Pancreas (tissue), 10 donors: ENCODE data around the gene IMPDH1. TPM values are rescaled to one million over a fixed set of nuclear protein-coding genes. Genes with fewer than 3 reads are reported as not detected.

ENCODE experiments used
- ATAC-seq, 4 donors: fragments of 200-7000 bp; cut with Tn5 transposase; one replicate each; pipeline versions ENCODE4 v1.8.0 to v1.9.1; 2020; ENCODE audit warnings: mild to moderate bottlenecking in 4 of 4, moderate library complexity in 4 of 4
- DNase-seq, 6 donors: peaks; one replicate each; pipeline ENCODE4 v3.0.0-alpha.2; 2020
- FAIRE-seq: peaks from 2 replicates; lab custom pipeline; 2012; peaks lifted over from hg19 to GRCh38; lab: Jason Lieb, UNC
- H3K27ac ChIP-seq, 4 donors: fragments of 200-600 bp; sonication (generic); 1 replicate in 3 of 4; 2 replicates in 1 of 4; pipeline versions ENCODE4 v1.5.0 to v1.8.0; 2020
- H3K27me3 ChIP-seq, 4 donors: fragments of 200-600 bp; one replicate each; pipeline ENCODE4 v1.8.0; 2021
- H3K36me3 ChIP-seq, 3 donors: fragments of 200-600 bp; sonication (generic) in 1 of 3; one replicate each; pipeline versions ENCODE4 v1.5.0 to v1.8.0; 2020 to 2021
- H3K4me1 ChIP-seq, 3 donors: fragments of 200-600 bp; one replicate each; pipeline ENCODE4 v1.8.0; 2021
- H3K4me3 ChIP-seq, 4 donors: fragments of 200-600 bp; sonication (generic) in 2 of 4; one replicate each; pipeline versions ENCODE4 v1.5.0 to v1.8.0; 2020 to 2021
- H3K9me3 ChIP-seq, 4 donors: fragments of 200-600 bp; one replicate each; pipeline ENCODE4 v1.8.0; 2021
- WGBS, 2 donors: extraction: QIAGEN DNeasy Blood & Tissue Kit; methylation state at CpG; one replicate each; pipeline ENCODE4 v1.1.7; 2013; 5-methylcytosine and 5-hydroxymethylcytosine counted together
- intact Hi-C, 3 donors: fragments of 100-400 bp; cut with DNase I; formaldehyde crosslinking; loops; one replicate each; pipeline versions ENCODE4 v1.11.1 to v1.14.2; 2022
- polyA plus RNA-seq, 2 donors: library from polyadenylated mRNA; stranded (reverse); fragments of 200-250 nt; gene quantifications; one replicate each; pipeline ENCODE4 v1.2.3, GENCODE V29; 2013
- total RNA-seq, 6 donors: library from RNA; stranded (reverse); fragmentation: NEBNext Ultra II Directional in 4 of 6; extraction: Animal tissue kit (Norgen Biotek cat#: 25700) in 4 of 6; gene quantifications; one replicate each; pipeline versions ENCODE4 v1.2.1 to v1.2.4, GENCODE V29; 2021 to 2023
- TF ChIP-seq, protein P1 (sequence below), 4 donors: fragments of 200-600 bp; sonication (generic) in 3 of 4; IDR thresholded peaks; one replicate each; pipeline versions ENCODE4 v1.5.0 to v1.8.0; 2021; ENCODE audit warnings: antibody characterized with exemption in 4 of 4
- donor health status: healthy with polysubstance abuse.
- donor health status: DM: no; HTN: no; CAD: no; lungs with moderate emphysema.
- donor health status: DM: no; HTN: no; CAD: no.
- donor health status: control.
- donor health status: control.
- donor health status: Bipolar disorder and iron deficiency.
- donor health status: DM: yes; HTN: yes; CAD: no.
- donor health status: DM: no; HTN: no; CAD: no.
- donor health status: DM: no; HTN: no; CAD: no.
- donor health status: DM: yes; HTN: yes; CAD: no.

IMPDH1 gene
- total and polyA plus RNA-seq, 8 donors = 16.8 to 26.0 (median 19.8) TPM

DNA sequence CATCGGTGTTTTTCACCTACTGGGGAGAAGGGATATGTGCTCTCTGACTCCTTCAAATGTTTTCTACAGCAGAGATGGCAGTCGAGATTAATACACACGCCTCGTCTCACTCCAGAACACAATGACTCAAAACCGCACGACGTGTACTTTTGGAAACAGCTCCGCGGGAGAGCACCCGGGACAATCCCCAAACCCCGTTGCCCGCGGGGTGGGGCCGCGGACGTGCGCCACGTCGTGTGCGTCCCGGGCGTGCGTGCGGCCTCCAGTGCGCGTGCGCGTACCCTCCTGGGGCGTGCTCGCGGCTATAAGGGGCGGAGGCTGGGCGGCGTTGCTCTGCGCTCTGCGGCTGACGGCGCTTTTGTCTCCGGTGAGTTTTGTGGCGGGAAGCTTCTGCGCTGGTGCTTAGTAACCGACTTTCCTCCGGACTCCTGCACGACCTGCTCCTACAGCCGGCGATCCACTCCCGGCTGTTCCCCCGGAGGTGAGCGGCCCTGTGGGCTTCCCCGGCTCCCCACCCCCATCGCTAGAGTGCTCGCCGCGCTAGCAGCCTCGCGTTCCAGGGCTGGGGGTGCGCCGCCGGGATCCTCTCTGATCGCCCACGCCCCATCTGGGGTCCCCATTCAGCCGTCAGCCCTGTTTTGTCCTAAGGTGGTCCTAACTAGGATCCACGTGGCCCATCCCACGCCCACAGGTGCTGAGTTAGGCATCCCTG, 45.9 kb upstream of the IMPDH1 start, which contains the start of gene HILPDA:
HILPDA (plus strand) TSS at position 336 of the 712 bp plus-strand sequence. CDS start 1,391 bp downstream, outside the sequence.
- H3K36me3 ChIP-seq = no peaks in the 10 kb centered on the region
- H3K4me1 ChIP-seq = peaks cover 25 to 36% (median 30%) of the 10 kb centered on the region in 3 donors
- DNase-seq = peak; percentile 90 to 98 (median 94)
- peak within 1 kb of the TSS; percentile 77 to 94 (median 88) for H3K27ac ChIP-seq
- peak within 1 kb of the TSS; percentile 74 to 99 (median 86) for H3K4me3 ChIP-seq
- peak; percentile 84 to 94 (median 93) for ATAC-seq
- intact Hi-C loops = loop anchor here in 1 of 3 donors (5.0 kb wide), 1 partner anchor 33 kb away; no protein-coding TSS in a partner anchor
- 0% methylated on average over 64 of the region's 64 CpGs for WGBS, 2 donors
- no peaks in the 10 kb centered on the region for H3K27me3 ChIP-seq
- TF ChIP-seq, protein P1, sequence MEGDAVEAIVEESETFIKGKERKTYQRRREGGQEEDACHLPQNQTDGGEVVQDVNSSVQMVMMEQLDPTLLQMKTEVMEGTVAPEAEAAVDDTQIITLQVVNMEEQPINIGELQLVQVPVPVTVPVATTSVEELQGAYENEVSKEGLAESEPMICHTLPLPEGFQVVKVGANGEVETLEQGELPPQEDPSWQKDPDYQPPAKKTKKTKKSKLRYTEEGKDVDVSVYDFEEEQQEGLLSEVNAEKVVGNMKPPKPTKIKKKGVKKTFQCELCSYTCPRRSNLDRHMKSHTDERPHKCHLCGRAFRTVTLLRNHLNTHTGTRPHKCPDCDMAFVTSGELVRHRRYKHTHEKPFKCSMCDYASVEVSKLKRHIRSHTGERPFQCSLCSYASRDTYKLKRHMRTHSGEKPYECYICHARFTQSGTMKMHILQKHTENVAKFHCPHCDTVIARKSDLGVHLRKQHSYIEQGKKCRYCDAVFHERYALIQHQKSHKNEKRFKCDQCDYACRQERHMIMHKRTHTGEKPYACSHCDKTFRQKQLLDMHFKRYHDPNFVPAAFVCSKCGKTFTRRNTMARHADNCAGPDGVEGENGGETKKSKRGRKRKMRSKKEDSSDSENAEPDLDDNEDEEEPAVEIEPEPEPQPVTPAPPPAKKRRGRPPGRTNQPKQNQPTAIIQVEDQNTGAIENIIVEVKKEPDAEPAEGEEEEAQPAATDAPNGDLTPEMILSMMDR (IDR thresholded peaks at IDR 0.05) = no peak
- FAIRE-seq = no peak
- no peaks in the 10 kb centered on the region for H3K9me3 ChIP-seq

DNA sequence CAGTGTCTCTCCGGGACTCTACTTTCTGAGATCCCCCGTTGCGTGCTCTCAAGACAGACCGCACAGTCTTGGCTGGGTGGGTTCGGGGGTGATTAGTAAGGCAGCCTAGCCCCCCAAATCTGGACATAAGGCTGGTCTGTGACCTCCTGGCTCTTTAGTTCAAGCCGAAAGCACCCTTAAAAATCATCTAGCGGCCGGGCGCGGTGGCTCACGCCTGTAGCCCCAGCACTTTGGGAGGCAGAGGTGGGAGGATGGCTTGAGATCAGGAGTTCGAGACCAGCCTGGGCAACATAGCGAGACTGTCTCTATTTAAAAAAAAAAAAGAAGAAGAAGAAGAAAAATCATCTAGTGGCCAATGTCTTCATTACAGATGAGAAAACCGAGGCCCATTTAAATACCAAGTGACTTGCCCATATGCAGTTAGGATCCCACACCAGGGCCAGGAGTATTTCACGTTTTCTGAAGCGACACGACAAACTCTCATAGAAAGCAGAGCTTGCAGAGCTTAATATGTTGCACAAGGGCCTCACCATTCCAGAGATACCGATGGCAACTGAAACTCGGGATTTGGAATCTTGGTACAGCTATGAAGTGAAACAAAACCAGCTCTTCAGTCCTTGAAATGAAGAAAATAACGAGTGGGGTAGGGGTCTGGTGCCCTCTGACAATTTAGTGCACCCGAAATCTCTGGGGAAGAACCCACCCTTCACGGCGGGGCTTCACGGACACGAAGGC, 45.2 kb upstream of the IMPDH1 start:
- FAIRE-seq (no peak), DNase-seq (peak in 1 of 6 donors; percentile 31), ATAC-seq (peak in 3 of 4 donors; percentile 0 to 4 (median 1))
- Histone ChIP-seq H3K36me3 (no peaks in the 10 kb centered on the region), H3K27me3 (no peaks in the 10 kb centered on the region), H3K27ac (peak overlapping the region; percentile 77 to 94 (median 88)), H3K9me3 (no peaks in the 10 kb centered on the region), H3K4me1 (peaks cover 25 to 38% (median 30%) of the 10 kb centered on the region in 3 donors), H3K4me3 (peak overlapping the region; percentile 74 to 99 (median 86))
- WGBS, 2 donors = 48% methylated on average over 25 of the region's 25 CpGs
- TF ChIP-seq, protein P1 (IDR thresholded peaks at IDR 0.05) = no peak
- intact Hi-C loops = loop anchor here in 1 of 3 donors (5.0 kb wide), 1 partner anchor 33 kb away; no protein-coding TSS in a partner anchor

DNA sequence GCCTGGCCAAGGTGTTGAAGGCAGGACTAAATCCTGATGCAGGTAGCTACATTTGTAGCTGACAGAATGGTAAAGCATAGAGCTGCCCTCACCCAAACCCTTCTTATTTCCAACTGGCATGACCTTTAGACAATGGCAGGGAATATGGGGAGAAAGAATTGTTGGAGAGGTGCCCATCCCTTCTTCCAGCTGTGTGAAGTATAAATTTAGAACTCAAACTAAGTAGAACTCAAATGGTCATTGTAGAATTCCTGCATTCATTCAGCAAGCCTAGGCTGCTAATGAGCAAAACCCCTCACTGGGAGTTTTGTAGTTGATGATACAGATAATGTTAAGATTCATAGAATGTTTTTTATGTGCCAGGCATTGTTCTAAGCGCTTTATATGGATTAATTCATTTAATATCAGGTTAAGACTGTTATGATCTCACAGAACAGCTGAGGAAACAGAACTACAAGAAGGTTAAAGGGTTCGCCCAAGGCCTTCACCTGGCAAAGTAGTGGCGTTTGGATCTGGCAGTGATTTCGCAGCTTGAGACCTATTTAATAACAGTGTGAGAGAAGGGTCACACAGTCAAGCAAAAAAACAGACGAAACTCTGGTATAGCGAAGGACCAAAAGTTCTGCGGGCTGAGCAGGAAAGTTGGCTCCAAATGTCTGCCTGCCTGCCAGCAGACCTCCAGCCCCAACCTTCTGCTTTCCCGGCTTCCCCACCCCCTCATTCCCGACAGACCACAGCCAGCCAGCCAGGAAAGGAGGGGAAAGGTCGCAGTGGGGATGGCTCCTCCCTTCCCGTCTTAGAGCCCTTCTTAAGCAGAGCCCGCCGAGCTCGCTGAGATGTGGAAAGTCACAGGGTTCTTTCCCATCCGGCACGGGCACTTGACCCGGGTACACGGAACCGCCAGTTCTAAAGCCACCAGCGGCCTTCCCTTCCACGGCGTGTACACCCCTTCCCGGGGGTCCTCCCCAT, 44.3 kb upstream of the IMPDH1 start:
- 23 to 26% methylated on average over 21 to 23 of the region's 23 CpGs for WGBS, 2 donors
- Histone ChIP-seq H3K4me3 (peak overlapping the region in 1 of 4 donors; percentile 74), H3K9me3 (no peaks in the 10 kb centered on the region), H3K4me1 (peaks cover 25 to 37% (median 30%) of the 10 kb centered on the region in 3 donors), H3K27ac (peak overlapping the region; percentile 77 to 94 (median 88)), H3K36me3 (no peaks in the 10 kb centered on the region), H3K27me3 (no peaks in the 10 kb centered on the region)
- ATAC-seq (peak; percentile 65 to 81 (median 74)), FAIRE-seq (no peak), DNase-seq (peak; percentile 73 to 90 (median 80))
- TF ChIP-seq, protein P1 (IDR thresholded peaks at IDR 0.05) = no peak
- intact Hi-C loops = no loop called here

DNA sequence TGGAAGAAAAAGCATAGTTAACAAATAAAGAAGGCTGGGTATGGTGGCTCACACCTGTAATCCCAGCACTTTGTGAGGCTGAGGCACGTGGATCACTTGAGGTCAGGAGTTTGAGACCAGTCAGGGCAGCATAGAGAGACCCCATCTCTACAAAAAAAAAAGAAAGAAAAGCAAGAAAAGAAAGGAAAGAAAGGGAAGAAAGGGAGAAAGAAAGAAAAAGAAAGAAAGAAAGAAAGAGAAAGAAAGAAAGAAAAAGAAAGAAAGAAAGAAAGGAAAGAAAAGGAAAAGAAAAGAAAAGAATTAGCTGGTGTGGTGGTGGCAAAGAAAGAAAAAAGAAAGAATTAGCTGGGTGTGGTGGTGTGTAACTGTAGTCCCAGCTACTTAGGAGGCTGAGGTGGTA, 42.8 kb upstream of the IMPDH1 start:
- 86 to 97% methylated on average over 1 of the region's 1 CpG for WGBS, 2 donors
- FAIRE-seq (no peak), DNase-seq (no peak), ATAC-seq (no peak)
- Histone ChIP-seq H3K4me1 (peaks cover 25 to 36% (median 30%) of the 10 kb centered on the region in 3 donors), H3K36me3 (no peaks in the 10 kb centered on the region), H3K9me3 (no peaks in the 10 kb centered on the region), H3K4me3 (no peak overlapping the region), H3K27me3 (no peaks in the 10 kb centered on the region), H3K27ac (no peak overlapping the region)
- TF ChIP-seq, protein P1 (IDR thresholded peaks at IDR 0.05) = no peak
- intact Hi-C loops = no loop called here
